Lung (tissue), 12 donors: Measurements from ENCODE around the gene VASH2. TPM values are rescaled to one million over a fixed set of nuclear protein-coding genes. Genes with fewer than 3 reads are reported as not detected.
"Not testable (repeated sequence)": the region's sequence is repeated elsewhere in the genome, so short reads cannot be mapped to it uniquely, and the experiment has no call there.

Experiments used
- ATAC-seq: fragments of 200-7000 bp; cut with Tn5 transposase; one replicate; pipeline ENCODE4 v1.9.1; 2020; ENCODE audit warnings: moderate number of reproducible peaks; ENCODE audit not compliant: insufficient read depth, low FRiP score
- DNase-seq, 3 donors: peaks; one replicate each; pipeline ENCODE4 v3.0.0-alpha.2; 2013 to 2017
- H3K27ac ChIP-seq, 2 donors: one replicate each; pipeline ENCODE4 v1.5.1; 2013; ENCODE audit warnings: mild to moderate bottlenecking in 2 of 2, moderate library complexity in 2 of 2, control low read depth in 1 of 2, inconsistent platforms in 1 of 2, low read depth in 1 of 2, low read length in 1 of 2
- H3K27me3 ChIP-seq, 3 donors: one replicate each; pipeline ENCODE4 v1.5.1; 2013; ENCODE audit warnings: low read length in 2 of 3; ENCODE audit not compliant: control insufficient read depth in 3 of 3, insufficient read depth in 3 of 3
- H3K36me3 ChIP-seq, 4 donors: one replicate each; pipeline ENCODE4 v1.5.1; 2013; ENCODE audit warnings: low read length in 4 of 4, mild to moderate bottlenecking in 1 of 4, moderate library complexity in 1 of 4; ENCODE audit not compliant: control insufficient read depth in 4 of 4, insufficient read depth in 4 of 4
- H3K4me1 ChIP-seq, 5 donors: one replicate each; pipeline ENCODE4 v1.5.1; 2013; ENCODE audit warnings: low read length in 5 of 5, mild to moderate bottlenecking in 2 of 5, moderate library complexity in 1 of 5; ENCODE audit not compliant: control insufficient read depth in 5 of 5, insufficient read depth in 5 of 5
- H3K4me3 ChIP-seq: one replicate; pipeline ENCODE4 v1.5.1; 2013; ENCODE audit warnings: mild to moderate bottlenecking, control low read depth, moderate library complexity
- H3K9ac ChIP-seq, 2 donors: one replicate each; pipeline ENCODE4 v1.5.1; 2013; ENCODE audit warnings: low read length in 2 of 2, control low read depth in 1 of 2; ENCODE audit not compliant: insufficient read depth in 1 of 2
- H3K9me3 ChIP-seq, 4 donors: one replicate each; pipeline ENCODE4 v1.5.1; 2013; ENCODE audit warnings: low read length in 3 of 4, mild to moderate bottlenecking in 1 of 4, moderate library complexity in 1 of 4; ENCODE audit not compliant: control insufficient read depth in 4 of 4, insufficient read depth in 3 of 4
- CTCF ChIP-seq: IDR thresholded peaks from 2 replicates; pipeline ENCODE4 v1.5.1; 2012; ENCODE audit warnings: mild to moderate bottlenecking; ENCODE audit errors: control extremely low read depth, extremely low read depth
- WGBS, 2 donors: extraction: QIAGEN DNeasy Blood & Tissue Kit; methylation state at CpG; one replicate each; pipeline ENCODE4 v1.1.7; 2013; 5-methylcytosine and 5-hydroxymethylcytosine counted together
- polyA plus RNA-seq, 2 donors: library from polyadenylated mRNA; stranded (reverse); fragments of 200-250 nt; gene quantifications; one replicate each; pipeline ENCODE4 v1.2.1, GENCODE V29; 2013
- total RNA-seq, 2 donors: library from RNA; depleted of rRNA in 1 of 2; stranded (reverse); fragments of >200 nt in 1 of 2; gene quantifications; one replicate each; pipeline ENCODE4 v1.2.1, GENCODE V29; 2014 to 2021
- donor health status: control.
- donor health status: control.
- donor health status: Bipolar disorder and iron deficiency.
- donor health status: healthy.
- donor health status: DM: yes; HTN: yes; CAD: no.

The VASH2 gene
- total and polyA plus RNA-seq, 4 donors, result 0.26 to 11.0 (median 1.1) TPM

GRCh38 chr1:212964102-212964501 is 13.8 kb downstream of the VASH2 start:
- Histone ChIP-seq H3K9me3 (no peaks in the 10 kb centered on the region), H3K9ac (no peak overlapping the region), H3K27me3 (no peaks in the 10 kb centered on the region), H3K4me1 (peaks cover 0 to 5% (median 0%) of the 10 kb centered on the region in 5 donors), H3K36me3 (peaks cover 0 to 29% (median 14%) of the 10 kb centered on the region in 4 donors), H3K4me3 (no peak overlapping the region), H3K27ac (no peak overlapping the region)
- no peak for TF ChIP-seq CTCF
- no peak for DNase-seq
- no peak for ATAC-seq
- WGBS, 2 donors, result 93% methylated on average over 6 of the region's 6 CpGs

- not testable (repeated sequence) for H3K9me3 ChIP-seq, H3K4me3 ChIP-seq, H3K4me1 ChIP-seq, H3K9ac ChIP-seq, H3K27me3 ChIP-seq, ATAC-seq, H3K27ac ChIP-seq, DNase-seq
- peaks cover 0 to 30% (median 13%) of the 10 kb centered on the region in 4 donors for H3K36me3 ChIP-seq
- WGBS, 2 donors, result 100% methylated on average over 1 of the region's 1 CpG
Observed at GRCh38 chr1:212964993-212965392, 14.7 kb downstream of the VASH2 start.

GRCh38 chr1:212966616-212967015 is 16.3 kb downstream of the VASH2 start:
- no peak for ATAC-seq

GRCh38 chr1:212967801-212968200 is 17.5 kb downstream of the VASH2 start:
- no peaks in the 10 kb centered on the region for H3K27me3 ChIP-seq
- no peak overlapping the region for H3K4me3 ChIP-seq
- H3K36me3 ChIP-seq, result peaks cover 0 to 34% (median 13%) of the 10 kb centered on the region in 4 donors
- DNase-seq (no peak), ATAC-seq (no peak)
- no peak for TF ChIP-seq CTCF
- H3K4me1 ChIP-seq, result no peaks in the 10 kb centered on the region
- no peak overlapping the region for H3K27ac ChIP-seq
- no peak overlapping the region for H3K9ac ChIP-seq
- WGBS, 2 donors, result 81 to 84% methylated on average over 8 of the region's 8 CpGs
- no peaks in the 10 kb centered on the region for H3K9me3 ChIP-seq

More at GRCh38 chr1:212966616-212967015, 16.3 kb downstream of the VASH2 start:
- H3K27ac ChIP-seq, result no peak overlapping the region
- TF ChIP-seq CTCF, result no peak
- peaks cover 0 to 29% (median 11%) of the 10 kb centered on the region in 4 donors for H3K36me3 ChIP-seq
- no peaks in the 10 kb centered on the region for H3K27me3 ChIP-seq
- no peak overlapping the region for H3K4me3 ChIP-seq
- H3K9ac ChIP-seq, result no peak overlapping the region
- no peaks in the 10 kb centered on the region for H3K9me3 ChIP-seq
- WGBS, 2 donors, result 87 to 91% methylated on average over 5 of the region's 5 CpGs
- DNase-seq, result no peak
- peaks cover 0 to 5% (median 0%) of the 10 kb centered on the region in 5 donors for H3K4me1 ChIP-seq
